Measurements from ENCODE around the gene SLC16A10. TPM values are rescaled to one million over a fixed set of nuclear protein-coding genes. Genes with fewer than 3 reads are reported as not detected.

The SLC16A10 gene
- total and polyA plus RNA-seq, 2 of the 4 experiments (the other 2 are of a cell fraction): not detected

GRCh38 chr6:111263837-111264236 is 176.5 kb downstream of the SLC16A10 start:
- in situ Hi-C loops (cut with MboI; ENCODE audit: low sequenced_read_pairs) (loop anchor here (10.0 kb wide), 1 partner anchor 201 kb away; no protein-coding TSS in a partner anchor), dilution Hi-C loops (cut with HindIII; ENCODE audit: low sequenced_read_pairs, unreplicated experiment) (no loop called here), intact Hi-C loops (cut with micrococcal nuclease) (no loop called here)
- Histone ChIP-seq H3K36me3 (ENCODE audit: control insufficient read depth, insufficient read depth, low read length) (peaks cover 13% of the 10 kb centered on the region), H3K79me1 (ENCODE audit: low read depth in 1 of 2, low read length in 2 of 2) (peaks cover 19 to 60% of the 10 kb centered on the region in 2 experiments), H3K9ac (ENCODE audit: low read depth, low read length) (no peak overlapping the region), H3K27ac (ENCODE audit: insufficient read depth, low read length) (no peak overlapping the region), H4K20me1 (ENCODE audit: insufficient read depth, low read length) (peaks cover 12% of the 10 kb centered on the region; the same call in 1 of the 2 replicates), H2AFZ (replicated peaks; ENCODE audit: low read length, poor library complexity) (no peak overlapping the region), H3K4me3 (ENCODE audit: insufficient read depth, low read depth, low read length) (no peak overlapping the region), H2AK5ac (ENCODE audit: low read depth, low read length) (no peak overlapping the region), H2BK15ac (ENCODE audit: low read depth, low read length) (no peak overlapping the region), H2AK9ac (replicated peaks; ENCODE audit: low read depth, low read length, poor library complexity) (no peak overlapping the region), H3K4me2 (ENCODE audit: low read depth, low read length) (peak overlapping the region; percentile 36; the same call in 1 of the 2 replicates), H3K9me1 (ENCODE audit: insufficient read depth, low read length) (peaks cover 3% of the 10 kb centered on the region; the same call in 1 of the 2 replicates), H3K9me3 (ENCODE audit: control insufficient read depth, insufficient read depth, low read length) (no peaks in the 10 kb centered on the region), H3K56ac (ENCODE audit: extremely low read depth, insufficient read depth, low read length) (no peak overlapping the region), H4K8ac (ENCODE audit: low read depth in 2 of 2, low read length in 2 of 2) (no peak overlapping the region), H4K91ac (ENCODE audit: insufficient read depth, low read depth, low read length) (no peak overlapping the region), H2BK5ac (ENCODE audit: low read depth, low read length, poor library complexity, severe bottlenecking) (peak overlapping the region; percentile 48), H2BK120ac (ENCODE audit: low read depth, low read length) (no peak overlapping the region), H4K5ac (ENCODE audit: low read depth, low read length) (no peak overlapping the region), H3K23ac (ENCODE audit: low read depth, low read length) (no peak overlapping the region; the same call in 1 of the 2 replicates), H2BK20ac (ENCODE audit: low read depth, low read length) (no peak overlapping the region), H3K18ac (ENCODE audit: low read depth, low read length) (no peak overlapping the region), H3K4me1 (ENCODE audit: control insufficient read depth, insufficient read depth, low read length) (peaks cover 14% of the 10 kb centered on the region), H3K4ac (ENCODE audit: low read depth, low read length) (no peak overlapping the region; the same call in 1 of the 2 replicates), H3K27me3 (ENCODE audit: control insufficient read depth, insufficient read depth, low read length) (no peaks in the 10 kb centered on the region), H3K14ac (replicated peaks; ENCODE audit: low read depth, low read length) (0 out of 2 replicates have a peak overlapping the region, but pooled peaks have one; percentile 24)
- CTCF ChIA-PET: interaction anchor here (0.6 kb wide), 1 partner anchor 26 kb away, joined by 3 read pairs; no protein-coding TSS in a partner anchor
- BruUV-seq (replicated peaks): no TSS peak
- ATAC-seq (ENCODE audit: low read depth) (no peak; the same call in 1 of the 2 replicates), DNase-seq (peak; percentile 85)
- WGBS, 2 experiments (ENCODE audit: extremely low coverage in 2 of 2, insufficient read length in 1 of 2): 90% methylated on average over 2 of the region's 4 CpGs; no CpG with 5 or more reads in 1 of the 2 experiments
- POLR2A ChIA-PET (ENCODE audit: unreplicated experiment): no interaction called here
- peak; percentile 85 for TF ChIP-seq FOS (IDR thresholded peaks at IDR 0.05; ENCODE audit: low read depth, low read length)
- TF ChIP-seq CHD1 (IDR thresholded peaks at IDR 0.05; ENCODE audit: low read depth, low read length): no peak
- TF ChIP-seq MAZ (IDR thresholded peaks at IDR 0.05; ENCODE audit: borderline replicate concordance, low read depth, low read length): peak; percentile 85
- TF ChIP-seq USF2 (IDR thresholded peaks at IDR 0.05; ENCODE audit: low read depth, low read length): no peak
